A549 treated with DMSO at 1 μM for 4 hours (cell line): ENCODE data around the gene GRXCR2. TPM values are rescaled to one million over a fixed set of nuclear protein-coding genes. Genes with fewer than 3 reads are reported as not detected.

Source experiments
- total RNA-seq: library from RNA; stranded (reverse); fragments of 200-300 nt; extraction: Qiagen RNA extraction; gene quantifications from 5 replicates; pipeline ENCODE4 v1.2.3, GENCODE V29; 2022; ENCODE audit warnings: low read depth

The GRXCR2 gene
- not detected in 5 replicates for total RNA-seq

GRCh38 chr5:145872914-145873313, at the start of gene GRXCR2:
TSS of gene GRXCR2 (minus strand) at chr5:145873014. CDS start at chr5:145872968, 46 bp downstream.

GRCh38 chr5:145834917-145835847, 37.6 kb downstream of the GRXCR2 start, which contains the start of gene PRELID2:
TSS of gene PRELID2 (minus strand) at chr5:145835342. CDS start at chr5:145835251, 91 bp downstream.

Other genes with a start within 250 kb of the GRXCR2 start
- gene PRELID2, start 37.7 kb downstream of the GRXCR2 start, total RNA-seq: 5.4 to 9.8 TPM (median 8.8 TPM) in 5 replicates
- 2.5 to 3.7 TPM (median 3.3 TPM) in 5 replicates for gene SH3RF2, start 63.6 kb upstream of the GRXCR2 start, total RNA-seq
- gene PLAC8L1, start 232.6 kb upstream of the GRXCR2 start, total RNA-seq: 0.42 to 0.57 TPM (median 0.49 TPM) in 3 of 5 replicates, not detected in the others